GM18870 (cell line): ENCODE measurements around the gene OR5A1.
A peak's percentile ranks its signal among the peaks of the same experiment; 100 is the strongest.
"Not testable (repeated sequence)": the region's sequence is repeated elsewhere in the genome, so short reads cannot be mapped to it uniquely, and the experiment has no call there.

Experiments used
- ATAC-seq: cut with Tn5 transposase; IDR thresholded peaks from one replicate; pipeline ENCODE4 v1.9.1; 2021; ENCODE audit warnings: moderate library complexity; ENCODE audit not compliant: unreplicated experiment

OR5A1 gene

DNA sequence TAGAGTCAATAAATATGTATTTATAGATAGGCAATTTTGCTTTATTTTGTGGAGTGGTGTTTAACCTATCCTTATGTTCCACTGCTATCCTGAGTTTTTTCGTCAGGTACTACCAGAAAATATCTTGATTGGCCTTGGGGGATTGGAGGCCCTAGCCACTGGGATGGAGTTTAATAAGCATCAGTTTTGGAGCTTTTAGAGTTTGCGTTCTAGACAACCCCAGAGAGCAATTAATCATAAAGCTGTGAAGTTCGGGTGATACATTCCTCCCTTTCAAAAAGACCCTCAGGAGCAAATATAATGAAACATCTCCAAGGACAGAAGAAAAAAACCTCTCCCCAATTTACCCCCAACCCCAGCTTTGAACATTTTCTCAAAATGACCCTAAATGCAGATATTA lies at the start of gene OR5A1:
Gene OR5A1, plus strand, starts transcription at position 301 of the 400 bp plus-strand sequence. CDS start 6,700 bp downstream, outside the sequence.
- ATAC-seq, result no peak

DNA sequence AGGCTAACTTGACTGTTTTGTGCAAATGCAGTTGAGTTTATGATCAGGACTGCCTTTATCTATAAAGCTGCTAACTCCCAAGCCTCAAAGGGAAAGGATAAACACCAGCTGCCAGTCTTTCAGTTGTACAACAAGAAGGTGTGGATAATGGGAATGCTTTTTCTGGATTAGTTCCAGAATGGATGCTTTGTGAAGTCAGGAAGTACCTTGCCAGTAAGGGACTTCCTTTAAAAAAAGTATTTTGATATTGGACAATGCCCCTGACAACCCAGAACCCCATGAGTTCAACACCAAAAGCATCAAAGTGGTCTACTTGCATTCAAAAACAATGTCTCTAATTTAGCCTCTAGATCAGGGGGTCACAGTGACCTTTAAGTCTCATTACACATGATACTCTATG lies 42.1 kb upstream of the OR5A1 start:
- no peak for ATAC-seq

DNA sequence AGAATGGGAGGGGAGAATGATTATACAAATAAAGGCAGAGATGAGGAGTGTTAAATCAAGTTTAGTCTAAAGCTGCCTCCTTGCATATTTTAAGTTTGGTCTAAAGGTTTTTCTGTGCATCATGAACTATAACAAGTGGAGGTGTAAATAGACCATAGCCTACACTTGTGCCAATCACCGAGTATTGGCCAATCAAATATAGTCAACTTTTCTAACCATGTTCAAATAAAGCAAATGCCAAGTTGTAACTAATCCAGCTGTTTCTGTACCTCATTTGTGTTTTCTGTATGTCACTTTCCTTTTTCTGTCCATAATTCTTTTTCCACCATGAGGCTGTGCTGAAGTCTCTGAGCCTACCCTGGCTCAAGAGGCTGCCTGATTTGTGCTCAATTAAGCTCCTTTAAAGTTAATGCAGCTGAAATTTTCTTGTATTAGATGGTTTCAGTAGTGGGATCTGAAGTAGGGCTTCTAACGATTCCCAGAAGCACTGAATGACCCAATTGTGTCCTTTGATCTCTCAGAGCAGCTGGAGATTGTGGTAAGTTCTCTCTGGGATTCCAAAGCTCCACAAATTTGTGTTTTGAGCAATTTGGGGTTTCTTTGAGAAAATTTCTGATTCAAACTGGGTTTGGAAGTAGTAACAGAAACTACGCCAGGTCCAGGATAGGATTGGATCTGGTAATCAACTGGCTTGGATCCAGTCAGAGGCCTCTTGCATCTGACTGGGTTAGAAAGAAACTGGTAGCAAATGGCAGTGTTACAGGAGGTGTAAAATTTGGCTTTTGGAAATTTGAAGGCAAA lies 35.6 kb upstream of the OR5A1 start:
- no peak for ATAC-seq

DNA sequence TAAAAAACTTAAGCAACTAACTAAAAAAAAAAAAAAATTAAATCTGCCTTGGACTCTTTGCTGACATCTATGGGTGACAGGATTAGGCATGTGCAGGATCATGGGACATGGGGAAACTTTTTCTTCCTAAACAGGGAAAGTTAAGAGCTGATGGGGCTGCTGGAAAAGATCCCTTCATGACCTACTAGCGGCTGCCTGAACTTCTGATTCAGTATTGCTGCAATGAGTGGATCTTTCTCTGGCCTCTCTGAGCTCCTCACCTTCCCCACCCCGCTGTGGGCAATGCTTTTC lies 35.1 kb upstream of the OR5A1 start:
- no peak for ATAC-seq

DNA sequence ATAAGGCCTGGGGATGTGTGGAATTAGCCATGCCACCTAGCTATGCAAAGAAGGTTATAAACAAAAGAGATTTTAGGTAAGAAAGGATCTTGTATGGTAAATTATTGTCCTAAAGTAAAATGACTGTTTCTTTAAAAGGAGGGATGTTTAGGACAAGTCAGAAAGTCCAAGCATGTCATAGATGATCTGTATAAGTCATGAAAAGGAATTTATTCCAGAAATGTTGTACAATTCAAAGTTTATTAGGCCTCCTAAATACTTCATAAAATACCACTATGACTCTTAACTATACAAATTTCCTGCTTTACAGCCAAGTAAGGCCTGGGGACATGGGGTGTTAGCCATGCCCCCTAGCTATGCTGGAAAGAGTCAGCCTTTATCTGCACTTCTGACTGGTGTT lies 32.7 kb upstream of the OR5A1 start:
- no peak for ATAC-seq

DNA sequence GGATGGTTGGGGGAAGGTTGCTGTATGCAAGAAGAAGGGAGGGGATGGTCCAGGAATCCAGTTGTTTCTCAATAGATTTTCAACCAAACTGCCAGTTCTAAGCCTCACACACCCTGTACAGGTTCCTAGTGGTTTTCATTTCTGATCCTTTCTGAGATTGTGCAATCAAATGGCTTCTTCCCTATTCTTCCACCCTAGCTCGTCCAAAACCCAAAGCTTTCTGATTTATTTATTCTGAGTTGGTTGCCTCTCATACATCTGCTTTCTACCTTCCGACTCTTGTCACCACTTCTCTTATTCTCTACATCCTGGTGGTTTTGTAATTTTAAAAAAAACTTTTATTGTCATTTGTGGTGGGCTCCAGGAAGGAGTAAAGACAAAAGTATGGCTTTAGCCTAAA lies 22.6 kb upstream of the OR5A1 start:
- no peak for ATAC-seq

DNA sequence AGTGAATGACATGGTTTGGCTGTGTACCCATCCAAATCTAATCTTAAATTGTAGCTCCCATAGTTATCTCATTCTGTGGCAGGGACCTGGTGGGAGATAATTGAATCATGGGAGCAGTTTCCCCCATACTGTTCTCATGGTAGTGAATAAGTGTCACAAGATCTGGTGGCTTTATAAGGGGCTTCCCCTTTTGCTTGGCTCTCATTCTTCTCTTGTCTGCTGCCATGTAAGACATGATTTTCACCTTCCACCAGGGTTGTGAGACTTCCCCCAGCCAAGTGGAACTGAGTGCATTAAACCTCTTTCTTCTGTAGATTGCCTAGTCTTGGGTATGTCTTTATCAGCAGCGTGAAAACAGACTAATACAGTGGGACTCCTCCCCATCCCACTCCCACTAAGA lies 21.2 kb upstream of the OR5A1 start:
- ATAC-seq, result no peak

DNA sequence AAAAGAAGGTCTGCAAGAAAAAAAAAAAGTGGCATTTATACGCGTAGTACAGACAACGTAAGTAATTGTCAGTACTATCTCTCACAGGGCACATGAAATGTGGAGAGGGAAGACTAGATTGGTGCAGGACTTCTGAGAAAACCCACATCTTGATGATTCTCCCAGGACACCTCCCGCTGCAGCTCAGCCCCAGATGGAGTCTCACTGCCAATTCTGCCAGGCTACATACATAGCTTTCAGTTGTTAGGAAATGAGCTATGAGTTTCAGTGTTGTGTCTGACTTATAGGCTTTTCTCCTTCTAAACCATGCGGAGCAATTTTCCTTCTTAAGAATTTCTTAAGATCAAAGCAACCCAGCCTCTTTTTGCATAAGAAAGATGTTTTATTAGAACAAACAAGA lies 19.7 kb upstream of the OR5A1 start:
- no peak for ATAC-seq

DNA sequence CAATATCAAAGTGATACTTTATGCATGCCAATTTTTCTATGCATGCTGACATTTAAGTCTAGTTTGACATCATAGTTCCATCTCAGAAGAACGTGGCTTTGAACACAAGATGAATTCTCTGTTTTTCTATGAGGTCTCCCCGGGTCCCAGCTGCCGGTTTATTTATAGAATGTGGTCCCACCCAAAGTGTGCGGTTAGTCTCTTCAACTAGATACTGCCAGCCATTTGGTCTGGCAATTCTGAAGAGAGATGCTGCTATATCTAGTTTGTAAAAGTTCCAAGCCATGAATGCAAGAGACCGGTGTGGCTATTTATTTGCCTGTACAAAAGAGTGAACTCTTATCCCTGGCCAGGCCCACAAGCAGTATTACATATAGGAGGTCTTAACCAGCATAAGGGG lies 19.2 kb upstream of the OR5A1 start:
- no peak for ATAC-seq

DNA sequence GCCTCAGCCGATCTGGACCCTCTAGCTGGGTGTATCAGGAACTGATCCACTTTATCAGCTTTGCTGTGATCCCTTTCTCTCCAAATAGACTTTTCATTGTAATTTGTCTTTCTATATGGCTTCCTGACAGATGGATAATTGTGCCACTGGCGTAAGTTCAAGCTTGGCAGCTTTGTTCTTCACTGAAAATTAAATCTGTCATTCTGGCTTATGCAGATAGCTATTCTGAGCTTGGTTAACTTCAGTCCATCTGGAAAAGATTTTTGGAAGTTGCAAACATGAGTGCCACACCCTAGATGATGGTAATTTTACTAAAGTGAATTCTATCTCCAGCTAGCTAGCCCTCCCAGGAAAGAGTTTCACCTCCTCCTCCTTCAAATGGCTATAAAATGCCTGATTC lies 18.1 kb upstream of the OR5A1 start:
- no peak for ATAC-seq

DNA sequence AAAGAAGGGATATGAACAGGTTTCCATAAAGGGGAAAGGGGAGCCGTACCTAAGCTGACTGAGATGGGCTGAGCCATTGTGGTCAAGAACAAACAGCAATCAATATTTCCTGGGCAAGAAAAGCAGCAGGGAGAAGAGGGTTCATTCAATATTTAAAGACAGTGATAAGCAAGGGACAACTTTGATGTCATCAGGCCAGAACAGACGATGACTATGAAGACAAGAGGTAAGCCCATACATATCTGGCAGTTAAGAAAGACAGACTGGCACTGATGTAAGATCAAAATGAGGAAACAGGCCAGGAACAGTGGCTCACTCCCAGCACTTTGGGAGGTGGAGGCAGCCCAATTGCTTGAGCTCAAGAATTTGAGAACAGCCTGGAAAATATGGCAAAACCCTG lies 12.4 kb upstream of the OR5A1 start:
- ATAC-seq, result no peak

DNA sequence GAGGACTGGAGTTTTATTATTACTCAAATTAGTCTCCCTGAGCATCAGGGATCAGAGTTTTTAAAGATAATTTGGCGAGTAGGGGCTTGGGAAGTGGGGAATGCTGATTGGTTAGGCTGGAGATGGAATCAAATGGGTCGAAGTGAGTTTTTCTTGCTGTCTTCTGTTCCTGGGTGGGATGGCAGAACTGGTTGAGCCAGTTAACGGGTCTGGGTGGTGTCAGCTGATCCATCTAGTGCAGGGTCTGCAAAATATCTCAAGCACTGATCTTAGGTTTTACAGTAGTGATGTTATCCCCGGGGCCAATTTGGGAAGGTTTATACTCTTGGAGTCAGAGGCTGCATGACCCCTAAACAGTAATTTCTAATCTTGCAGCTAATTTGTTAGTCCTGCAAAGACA lies 11.1 kb upstream of the OR5A1 start:
- no peak for ATAC-seq

DNA sequence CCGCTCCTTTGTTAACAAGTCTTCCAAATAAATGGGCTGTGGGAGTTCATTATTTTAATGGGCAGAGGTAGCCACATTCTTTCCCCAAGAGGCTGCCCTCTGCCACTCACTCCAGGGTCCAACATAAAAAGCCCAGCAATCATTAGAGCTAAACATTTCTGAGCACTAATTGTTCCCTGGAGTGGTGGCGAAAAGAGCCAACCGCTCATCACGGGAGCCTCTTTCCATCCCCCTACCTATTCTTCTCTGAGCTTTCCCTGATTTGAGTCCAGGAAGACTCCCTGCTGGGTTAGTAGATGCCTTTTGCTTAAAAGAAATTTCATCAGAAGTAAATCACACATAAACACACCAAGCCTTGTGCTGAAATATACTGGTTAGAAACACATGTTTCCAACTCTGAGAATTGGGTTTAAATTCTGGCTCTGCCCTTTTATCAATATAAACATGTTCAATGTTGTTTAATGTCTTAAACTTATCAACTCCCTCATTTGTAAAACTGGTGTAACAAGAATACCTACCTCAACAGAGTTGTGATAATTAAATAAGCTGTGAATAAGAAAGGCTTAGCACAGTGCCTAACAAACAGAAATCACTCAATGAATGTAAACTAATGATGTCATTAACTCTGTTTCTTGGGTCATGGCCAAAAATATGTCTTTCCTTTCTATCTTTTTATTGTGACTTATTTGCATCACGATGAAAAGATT lies 9.8 kb upstream of the OR5A1 start, which contains the start of gene OR5A2:
Gene OR5A2, minus strand, starts transcription at position 53 of the 707 bp plus-strand sequence. CDS start 3,460 bp downstream, outside the sequence.
- ATAC-seq, result no peak

DNA sequence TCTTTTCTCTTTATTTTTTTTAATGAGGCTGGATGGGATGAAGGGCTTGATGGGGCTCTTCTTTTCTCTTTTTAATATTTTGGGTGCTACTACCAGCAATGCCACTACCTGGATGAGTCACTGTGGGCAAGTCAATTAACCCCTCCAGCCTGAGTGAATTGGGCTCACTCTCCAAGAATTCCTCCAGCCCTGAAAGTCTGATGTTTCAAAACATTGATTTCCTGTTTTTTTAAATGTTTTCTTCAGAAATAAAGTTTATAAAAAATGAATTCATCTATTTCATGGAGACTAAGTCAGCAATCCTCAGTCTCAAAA lies 9.2 kb upstream of the OR5A1 start:
- ATAC-seq, result no peak

DNA sequence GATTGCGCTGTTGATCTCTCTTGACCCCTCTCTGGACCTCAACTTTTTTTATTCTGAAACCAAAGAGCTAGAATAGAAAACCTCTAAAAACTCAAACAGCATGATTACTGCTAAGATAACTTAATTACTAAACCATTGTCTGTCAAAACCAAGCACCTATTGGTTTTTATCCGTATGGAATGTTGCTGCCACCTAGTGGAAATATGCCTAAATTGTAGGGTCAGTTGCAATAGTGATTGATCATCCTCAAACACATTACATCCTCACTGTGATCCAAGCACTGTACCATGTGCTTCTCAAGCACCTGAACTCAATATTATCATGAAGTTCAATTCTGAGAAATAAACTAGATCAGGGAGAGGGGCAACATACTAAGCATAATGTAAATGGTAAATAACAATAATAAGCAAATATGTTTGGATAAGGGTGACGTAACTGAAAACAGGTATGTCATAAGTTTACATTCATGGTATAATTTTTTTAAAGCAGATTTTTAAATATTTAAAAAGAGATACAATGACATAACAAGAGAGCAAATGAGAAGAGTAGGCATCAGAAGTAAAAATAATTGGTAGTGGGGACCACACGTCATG lies 6.2 kb upstream of the OR5A1 start:
- peak; percentile 89 for ATAC-seq

DNA sequence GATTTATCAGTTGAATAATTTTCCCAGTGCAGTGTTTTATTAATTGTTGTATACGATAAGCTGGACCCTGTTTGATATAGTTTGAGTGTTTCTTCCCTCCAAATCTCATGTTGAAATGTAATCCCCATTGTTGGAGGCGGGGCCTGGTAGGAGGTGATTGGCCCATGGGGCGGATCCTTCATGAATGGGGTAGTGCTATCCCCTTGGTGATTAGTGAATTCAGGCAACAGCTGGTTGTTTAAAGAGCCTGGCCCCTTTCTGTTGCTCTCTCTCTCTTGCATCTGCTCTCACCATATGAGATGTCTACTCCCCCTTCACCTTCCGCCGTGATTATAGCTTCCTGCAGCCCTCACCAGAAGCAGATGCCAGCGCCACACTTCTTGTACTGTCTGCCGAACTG lies 1.5 kb downstream of the OR5A1 start:
- no peak for ATAC-seq

DNA sequence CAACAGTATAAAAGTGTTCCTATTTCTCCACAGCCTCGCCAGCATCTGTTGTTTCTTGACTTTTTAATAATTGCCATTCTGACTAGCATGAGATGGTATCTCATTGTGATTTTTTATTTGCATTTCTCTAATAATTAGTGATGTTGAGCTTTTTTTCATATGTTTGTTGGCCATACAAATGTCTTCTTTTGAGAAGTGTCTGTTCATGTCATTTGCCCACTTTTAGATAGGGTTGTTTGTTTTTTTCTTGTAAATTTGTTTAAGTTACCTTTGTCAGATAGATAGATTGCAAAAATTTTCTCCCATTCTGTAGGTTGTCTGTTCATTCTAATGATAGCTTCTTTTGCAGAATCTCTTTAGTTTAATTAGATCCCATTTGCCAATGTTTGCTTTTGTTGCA lies 9.4 kb downstream of the OR5A1 start:
- ATAC-seq, result not testable (repeated sequence)

DNA sequence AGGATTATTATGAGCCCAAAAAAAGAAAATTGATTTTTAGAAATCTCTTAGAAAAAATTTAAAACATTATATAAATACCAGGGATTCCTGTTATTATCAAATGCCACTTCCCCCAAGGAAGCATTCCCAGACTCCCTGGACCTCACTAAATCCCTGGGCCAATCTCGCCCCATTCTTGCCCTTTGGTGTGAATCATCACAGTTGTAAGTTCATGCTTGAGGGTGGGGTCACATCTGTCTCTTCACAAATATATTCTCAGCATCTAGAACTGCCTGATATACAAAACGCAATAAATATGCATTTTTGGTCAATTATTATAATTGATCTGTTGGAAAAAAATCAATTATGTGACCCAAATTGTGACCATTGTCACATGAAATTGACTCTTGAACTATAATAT lies 12.2 kb downstream of the OR5A1 start:
- no peak for ATAC-seq

DNA sequence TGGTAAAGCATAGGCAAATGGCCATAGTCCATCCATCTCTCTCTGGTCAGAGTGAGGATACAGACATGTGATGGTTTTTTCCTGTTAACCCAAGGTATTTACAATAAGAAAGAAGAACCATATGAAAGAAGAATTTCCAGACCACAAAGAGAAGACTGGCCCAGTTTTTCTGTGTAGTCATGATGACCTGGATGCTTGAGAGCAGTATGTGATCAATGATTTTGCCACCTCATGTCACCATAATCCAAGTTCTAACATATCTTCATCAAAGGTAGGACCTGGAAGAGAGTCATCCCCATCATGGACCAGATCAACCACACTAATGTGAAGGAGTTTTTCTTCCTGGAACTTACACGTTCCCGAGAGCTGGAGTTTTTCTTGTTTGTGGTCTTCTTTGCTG lies 20.4 kb downstream of the OR5A1 start, which contains the start of gene OR4D6:
Gene OR4D6, plus strand, starts transcription at position 301 of the 400 bp plus-strand sequence. Its CDS starts 0 bp downstream, at position 301.
- ATAC-seq, result no peak

DNA sequence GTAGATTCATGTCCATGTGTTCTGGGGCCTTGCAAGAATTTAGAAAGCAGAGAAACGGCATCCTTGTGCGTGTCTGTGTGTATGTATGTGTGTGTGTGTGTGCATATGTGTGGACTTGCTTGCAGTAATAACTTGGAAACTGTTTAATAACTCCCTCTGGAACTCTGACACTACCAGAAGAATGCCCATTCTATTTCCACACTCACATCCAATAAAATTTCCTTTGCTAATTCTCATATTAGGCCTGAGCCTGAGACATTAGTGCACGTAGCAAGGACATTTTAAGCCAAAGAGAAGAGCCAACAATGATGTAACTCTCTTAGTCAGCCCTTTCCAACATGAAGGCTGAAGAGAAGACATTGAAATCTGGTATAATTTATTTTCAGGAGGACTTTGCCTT lies 23.6 kb downstream of the OR5A1 start:
- ATAC-seq, result no peak

DNA sequence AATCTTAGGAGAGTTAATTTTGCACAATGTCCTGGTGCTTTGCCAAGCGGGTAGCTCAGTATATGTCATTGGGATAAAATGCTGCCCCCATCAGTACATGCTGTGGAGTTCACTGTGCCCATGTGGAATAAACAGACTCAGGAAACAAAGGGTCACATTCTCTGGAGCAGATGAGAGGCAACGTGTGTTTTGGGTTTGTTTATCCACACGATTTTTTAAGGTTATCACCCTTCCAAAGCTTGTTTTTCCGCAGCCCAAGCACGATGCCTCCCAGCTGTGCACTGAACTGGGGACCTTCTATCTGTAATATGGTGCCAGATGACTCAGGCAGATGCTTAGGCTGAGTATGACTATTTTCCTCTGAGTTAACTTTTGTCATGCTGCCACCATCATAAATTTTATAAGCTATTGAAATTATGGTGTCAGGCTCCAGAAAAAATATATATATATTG lies 26.9 kb downstream of the OR5A1 start:
- no peak for ATAC-seq

DNA sequence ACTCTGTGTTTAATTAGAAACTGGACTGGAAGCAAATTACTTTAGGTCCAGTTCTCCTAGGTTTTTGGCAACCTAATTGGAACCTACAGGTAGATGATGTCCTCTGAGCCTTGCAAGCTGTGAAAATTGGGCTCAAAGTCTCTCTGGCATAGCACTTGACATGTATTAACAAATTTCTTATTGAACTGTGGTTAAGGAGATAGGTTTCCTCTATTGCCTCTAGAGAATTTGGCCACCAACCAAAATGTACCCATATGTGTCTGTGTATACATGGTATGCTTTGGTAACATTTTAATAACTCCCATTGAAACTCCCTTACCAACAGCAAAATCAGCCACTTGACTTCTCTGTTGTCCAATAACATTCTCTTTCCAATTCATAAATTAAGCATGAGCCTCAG lies 36.7 kb downstream of the OR5A1 start, which contains the start of gene OR4D10:
Gene OR4D10, plus strand, starts transcription at position 301 of the 400 bp plus-strand sequence. CDS start 4,115 bp downstream, outside the sequence.
- ATAC-seq, result no peak
